Gastroesophageal sphincter (tissue), 4 donors: ENCODE results near the gene C2CD4D. TPM values are rescaled to one million over a fixed set of nuclear protein-coding genes. Genes with fewer than 3 reads are reported as not detected.

Experiments used
- ATAC-seq: fragments of 150-250 bp; one replicate; pipeline ENCODE4 v1.9.1; 2016; ENCODE audit warnings: mild to moderate bottlenecking, moderate library complexity
- H3K27ac ChIP-seq, 4 donors: fragments of 200-600 bp; sonication (generic) in 3 of 4; 1 replicate in 3 of 4; 2 replicates in 1 of 4; pipeline ENCODE4 v1.5.1; 2016 to 2019
- H3K27me3 ChIP-seq: fragments of 200-600 bp; sonication (generic); one replicate; pipeline ENCODE4 v1.5.1; 2019
- H3K36me3 ChIP-seq, 2 donors: fragments of 200-600 bp; sonication (generic); one replicate each; pipeline ENCODE4 v1.5.1; 2019; ENCODE audit warnings: control low read depth in 1 of 2
- H3K4me1 ChIP-seq, 3 donors: fragments of 200-600 bp; sonication (generic); 1 replicate in 2 of 3; 2 replicates in 1 of 3; pipeline ENCODE4 v1.5.1; 2016 to 2019; ENCODE audit warnings: control low read depth in 2 of 3
- H3K4me3 ChIP-seq, 2 donors: fragments of 200-600 bp; sonication (generic); one replicate each; pipeline ENCODE4 v1.5.1; 2019; ENCODE audit warnings: mild to moderate bottlenecking in 1 of 2, moderate library complexity in 1 of 2
- H3K9me3 ChIP-seq, 3 donors: fragments of 200-600 bp; sonication (generic); one replicate each; pipeline ENCODE4 v1.5.1; 2017 to 2019; ENCODE audit warnings: control low read depth in 2 of 3
- CTCF ChIP-seq, 4 experiments: fragments of 200-600 bp in 2 of 4; fragments of 450-650 bp in 2 of 4; sonication (generic) in 1 of 4; IDR thresholded peaks; one replicate each; pipeline ENCODE4 v1.5.1; 2017 to 2019; ENCODE audit warnings: antibody characterized with exemption in 4 of 4, mild to moderate bottlenecking in 2 of 4, moderate library complexity in 2 of 4
- EP300 ChIP-seq: sonication (generic); formaldehyde crosslinking; IDR thresholded peaks from one replicate; pipeline ENCODE4 v1.6.1; 2017; ENCODE audit warnings: antibody characterized with exemption, mild to moderate bottlenecking
- POLR2A ChIP-seq, 2 donors: fragments of 450-650 bp; IDR thresholded peaks; one replicate each; pipeline ENCODE4 v1.6.1; 2017; ENCODE audit warnings: antibody characterized with exemption in 2 of 2, mild to moderate bottlenecking in 2 of 2, moderate library complexity in 1 of 2
- POLR2AphosphoS5 ChIP-seq: sonication (generic); formaldehyde crosslinking; IDR thresholded peaks from one replicate; pipeline ENCODE4 v1.6.1; 2017; ENCODE audit warnings: antibody characterized with exemption
- WGBS, 2 donors: methylation state at CpG; one replicate each; pipeline ENCODE4 v1.1.5; 2018; ENCODE audit warnings: low coverage in 1 of 2; 5-methylcytosine and 5-hydroxymethylcytosine counted together
- small RNA-seq, 4 donors: library from RNA; depleted of rRNA; stranded (forward); fragments of <200 nt; gene quantifications; one replicate each; pipeline ENCODE3, GENCODE V24; 2016
- total RNA-seq, 4 donors: library from RNA; depleted of rRNA; stranded (reverse); fragments of >200 nt; gene quantifications; one replicate each; pipeline ENCODE4 v1.1.0, GENCODE V29; 2016

C2CD4D gene
- total RNA-seq, 4 donors from 2014 or later = not detected

GRCh38 chr1:151790940-151791651 lies 48.5 kb downstream of the C2CD4D start:
- no peaks in the 10 kb centered on the region for H3K27me3 ChIP-seq
- H3K4me1 ChIP-seq = peaks cover 0 to 22% (median 0%) of the 10 kb centered on the region in 3 donors
- TF ChIP-seq POLR2A (IDR thresholded peaks at IDR 0.05) (no peak), CTCF (IDR thresholded peaks at IDR 0.05) (no peak), EP300 (no peak), POLR2AphosphoS5 (no peak)
- WGBS, 2 donors = 0 to 1% methylated on average over 13 of the region's 52 CpGs
- no peaks in the 10 kb centered on the region for H3K36me3 ChIP-seq
- peak overlapping the region in 3 of 4 donors; percentile 75 to 82 (median 75) for H3K27ac ChIP-seq
- H3K9me3 ChIP-seq = no peaks in the 10 kb centered on the region
- no peak for ATAC-seq
- peak overlapping the region; percentile 65 to 80 for H3K4me3 ChIP-seq

- peaks cover 0 to 22% (median 0%) of the 10 kb centered on the region in 3 donors for H3K4me1 ChIP-seq
- no peaks in the 10 kb centered on the region for H3K36me3 ChIP-seq
- TF ChIP-seq POLR2AphosphoS5 (peak; percentile 33), EP300 (no peak), CTCF (IDR thresholded peaks at IDR 0.05) (peak in 3 of 4 experiments; percentile 25 to 52 (median 44)), POLR2A (IDR thresholded peaks at IDR 0.05) (peak in 1 of 2 donors; percentile 40)
- H3K4me3 ChIP-seq = peak within 1 kb of the TSS; percentile 65 to 80
- H3K27me3 ChIP-seq = no peaks in the 10 kb centered on the region
- H3K27ac ChIP-seq = peak within 1 kb of the TSS in 3 of 4 donors; percentile 75 to 82 (median 75)
- no peaks in the 10 kb centered on the region for H3K9me3 ChIP-seq
- ATAC-seq = peak; percentile 100
- 1% methylated on average over 23 to 30 of the region's 58 CpGs for WGBS, 2 donors
Observed at GRCh38 chr1:151790071-151790939, 49.3 kb downstream of the C2CD4D start, which contains the start of gene TDRKH. Gene TDRKH (minus strand): TSS chr1:151790500. CDS start chr1:151783022, 7,478 bp downstream.

Small RNA genes within 50 kb of the gene (small RNA-seq; reads per million reads assigned to genes)
- 0 reads per million in 4 donors for gene RF00019

Other genes starting within 250 kb of the C2CD4D start
- gene SNX27, start 227.8 kb downstream of the C2CD4D start, total RNA-seq = 10 to 100 TPM; 48.1 to 61.1 (median 53.8) TPM
- gene CELF3, start 123.0 kb downstream of the C2CD4D start, total RNA-seq = under 1 TPM in 3 of 4 donors, not detected in 1; 0.22 to 0.93 (median 0.40) TPM
- 1 to 10 TPM in 1 of 4 donors, not detected in 3; 1.4 TPM for gene RIIAD1, start 118.3 kb downstream of the C2CD4D start, total RNA-seq
- gene MRPL9, start 76.3 kb downstream of the C2CD4D start, total RNA-seq = 10 to 100 TPM; 49.7 to 60.7 (median 55.5) TPM
- 10 to 100 TPM in 1 of 4 donors, 1 to 10 TPM in 3; 4.4 to 10.6 (median 7.9) TPM for gene TDRKH, start 49.3 kb downstream of the C2CD4D start, total RNA-seq
- not detected for gene LINGO4, start 34.4 kb downstream of the C2CD4D start, total RNA-seq
- gene RORC, start 8.0 kb downstream of the C2CD4D start, total RNA-seq = 1 to 10 TPM in 2 of 4 donors, under 1 TPM in 1, not detected in 1; 0.13 to 1.8 (median 1.4) TPM
- not detected for gene THEM5, start 13.9 kb upstream of the C2CD4D start, total RNA-seq
- gene THEM4, start 69.7 kb upstream of the C2CD4D start, total RNA-seq = 10 to 100 TPM; 14.7 to 17.5 (median 16.1) TPM
- 100 to 1,000 TPM in 2 of 4 donors, 10 to 100 TPM in 2; 57.6 to 155 (median 106) TPM for gene S100A10, start 154.0 kb upstream of the C2CD4D start, total RNA-seq
- gene S100A11, start 197.2 kb upstream of the C2CD4D start, total RNA-seq = 100 to 1,000 TPM in 3 of 4 donors, 10 to 100 TPM in 1; 41.9 to 183 (median 125) TPM
- gene TCHHL1, start 249.2 kb upstream of the C2CD4D start, total RNA-seq = not detected